IgD-negative memory B cell (primary cell): ENCODE data around the gene APOC3. TPM values are rescaled to one million over a fixed set of nuclear protein-coding genes. Genes with fewer than 3 reads are reported as not detected.

Experiments
- H3K27ac Mint-ChIP-seq, 3 donors: one replicate each; pipeline ENCODE4 v1.8.0; 2020 to 2022; ENCODE audit warnings: mild to moderate bottlenecking in 3 of 3, mixed read lengths in 3 of 3, moderate library complexity in 1 of 3
- H3K27me3 Mint-ChIP-seq: one replicate; pipeline ENCODE4 v1.8.0; 2021; ENCODE audit warnings: mixed read lengths
- H3K36me3 Mint-ChIP-seq: one replicate; pipeline ENCODE4 v1.8.0; 2020; ENCODE audit warnings: mild to moderate bottlenecking, mixed read lengths
- H3K4me1 Mint-ChIP-seq, 3 donors: one replicate each; pipeline ENCODE4 v1.8.0; 2020 to 2022; ENCODE audit warnings: mixed read lengths in 3 of 3, mild to moderate bottlenecking in 1 of 3
- H3K4me3 Mint-ChIP-seq, 4 donors: one replicate each; pipeline ENCODE4 v1.8.0; 2020 to 2022; ENCODE audit warnings: mild to moderate bottlenecking in 4 of 4, mixed read lengths in 4 of 4, moderate library complexity in 3 of 4
- H3K9me3 Mint-ChIP-seq, 3 donors: one replicate each; pipeline ENCODE4 v1.8.0; 2020 to 2021; ENCODE audit warnings: mixed read lengths in 3 of 3, mild to moderate bottlenecking in 1 of 3
- polyA plus RNA-seq: library from polyadenylated mRNA; unstranded; fragments of 300-500 nt; fragmentation: Illumina TruSeq; gene quantifications from one replicate; pipeline ENCODE4 v1.2.3, GENCODE V29; 2021

The APOC3 gene
- polyA plus RNA-seq, 1 donor from 2014 or later: not detected

GRCh38 chr11:116860303-116860702, 30.6 kb downstream of the APOC3 start:
- H3K27ac Mint-ChIP-seq: no peak overlapping the region
- no peaks in the 10 kb centered on the region for H3K27me3 Mint-ChIP-seq
- H3K4me3 Mint-ChIP-seq: no peak overlapping the region
- peaks cover under 1 to 5% (median 2%) of the 10 kb centered on the region in 3 donors for H3K4me1 Mint-ChIP-seq
- H3K36me3 Mint-ChIP-seq: peaks cover 11% of the 10 kb centered on the region
- no peaks in the 10 kb centered on the region for H3K9me3 Mint-ChIP-seq

- Mint-ChIP-seq H3K9me3 (no peaks in the 10 kb centered on the region), H3K4me1 (no peaks in the 10 kb centered on the region), H3K4me3 (no peak overlapping the region), H3K27me3 (no peaks in the 10 kb centered on the region), H3K36me3 (peaks cover 7% of the 10 kb centered on the region), H3K27ac (no peak overlapping the region)
Measured at GRCh38 chr11:116861539-116861938, 31.8 kb downstream of the APOC3 start.

- no peaks in the 10 kb centered on the region for H3K4me1 Mint-ChIP-seq
- peak overlapping the region in 1 of 3 donors; percentile 71 for H3K27ac Mint-ChIP-seq
- H3K4me3 Mint-ChIP-seq: no peak overlapping the region
- H3K27me3 Mint-ChIP-seq: no peaks in the 10 kb centered on the region
- H3K9me3 Mint-ChIP-seq: no peaks in the 10 kb centered on the region
- H3K36me3 Mint-ChIP-seq: peaks cover 4% of the 10 kb centered on the region
Measured at GRCh38 chr11:116862185-116862584, 32.5 kb downstream of the APOC3 start.

- H3K4me1 Mint-ChIP-seq: no peaks in the 10 kb centered on the region
- H3K36me3 Mint-ChIP-seq: peaks cover 3% of the 10 kb centered on the region
- H3K4me3 Mint-ChIP-seq: no peak overlapping the region
- no peaks in the 10 kb centered on the region for H3K9me3 Mint-ChIP-seq
- H3K27ac Mint-ChIP-seq: no peak overlapping the region
- H3K27me3 Mint-ChIP-seq: no peaks in the 10 kb centered on the region
Measured at GRCh38 chr11:116862951-116863350, 33.2 kb downstream of the APOC3 start.

GRCh38 chr11:116864531-116864930, 34.8 kb downstream of the APOC3 start:
- Mint-ChIP-seq H3K36me3 (peaks cover 6% of the 10 kb centered on the region), H3K9me3 (no peaks in the 10 kb centered on the region), H3K27ac (no peak overlapping the region), H3K27me3 (no peaks in the 10 kb centered on the region), H3K4me3 (no peak overlapping the region), H3K4me1 (no peaks in the 10 kb centered on the region)

GRCh38 chr11:116865696-116866095, 36.0 kb downstream of the APOC3 start:
- Mint-ChIP-seq H3K27me3 (no peaks in the 10 kb centered on the region), H3K4me1 (no peaks in the 10 kb centered on the region), H3K4me3 (no peak overlapping the region), H3K36me3 (peaks cover 10% of the 10 kb centered on the region), H3K9me3 (no peaks in the 10 kb centered on the region), H3K27ac (peak overlapping the region in 1 of 3 donors; percentile 31)

GRCh38 chr11:116866804-116867455, 37.2 kb downstream of the APOC3 start:
- H3K4me3 Mint-ChIP-seq: no peak overlapping the region
- peaks cover 10% of the 10 kb centered on the region for H3K36me3 Mint-ChIP-seq
- no peaks in the 10 kb centered on the region for H3K4me1 Mint-ChIP-seq
- peak overlapping the region in 2 of 3 donors; percentile 50 to 61 for H3K27ac Mint-ChIP-seq
- H3K27me3 Mint-ChIP-seq: no peaks in the 10 kb centered on the region
- no peaks in the 10 kb centered on the region for H3K9me3 Mint-ChIP-seq

- Mint-ChIP-seq H3K27ac (peak overlapping the region in 2 of 3 donors; percentile 50 to 61), H3K4me1 (no peaks in the 10 kb centered on the region), H3K27me3 (no peaks in the 10 kb centered on the region), H3K9me3 (no peaks in the 10 kb centered on the region), H3K36me3 (peaks cover 11% of the 10 kb centered on the region), H3K4me3 (no peak overlapping the region)
Measured at GRCh38 chr11:116867619-116868018, 37.9 kb downstream of the APOC3 start.

- H3K4me1 Mint-ChIP-seq: no peaks in the 10 kb centered on the region
- H3K27ac Mint-ChIP-seq: no peak overlapping the region
- no peaks in the 10 kb centered on the region for H3K27me3 Mint-ChIP-seq
- no peaks in the 10 kb centered on the region for H3K9me3 Mint-ChIP-seq
- H3K4me3 Mint-ChIP-seq: no peak overlapping the region
- peaks cover 15% of the 10 kb centered on the region for H3K36me3 Mint-ChIP-seq
Measured at GRCh38 chr11:116868066-116868465, 38.4 kb downstream of the APOC3 start.

- no peak overlapping the region for H3K27ac Mint-ChIP-seq
- H3K4me1 Mint-ChIP-seq: no peaks in the 10 kb centered on the region
- no peaks in the 10 kb centered on the region for H3K27me3 Mint-ChIP-seq
- no peaks in the 10 kb centered on the region for H3K9me3 Mint-ChIP-seq
- H3K36me3 Mint-ChIP-seq: peaks cover 15% of the 10 kb centered on the region
- H3K4me3 Mint-ChIP-seq: no peak overlapping the region
Measured at GRCh38 chr11:116869610-116870009, 39.9 kb downstream of the APOC3 start.

- no peaks in the 10 kb centered on the region for H3K27me3 Mint-ChIP-seq
Measured at GRCh38 chr11:116870054-116870453, 40.3 kb downstream of the APOC3 start.

GRCh38 chr11:116871248-116871647, 41.5 kb downstream of the APOC3 start:
- H3K9me3 Mint-ChIP-seq: no peaks in the 10 kb centered on the region
- H3K4me1 Mint-ChIP-seq: no peaks in the 10 kb centered on the region
- no peak overlapping the region for H3K4me3 Mint-ChIP-seq
- H3K27ac Mint-ChIP-seq: peak overlapping the region in 1 of 3 donors; percentile 1
- no peaks in the 10 kb centered on the region for H3K27me3 Mint-ChIP-seq
- H3K36me3 Mint-ChIP-seq: peaks cover 15% of the 10 kb centered on the region

More at GRCh38 chr11:116870054-116870453, 40.3 kb downstream of the APOC3 start:
- peaks cover 15% of the 10 kb centered on the region for H3K36me3 Mint-ChIP-seq
- H3K9me3 Mint-ChIP-seq: no peaks in the 10 kb centered on the region
- no peak overlapping the region for H3K4me3 Mint-ChIP-seq
- H3K27ac Mint-ChIP-seq: peak overlapping the region in 1 of 3 donors; percentile 65
- no peaks in the 10 kb centered on the region for H3K4me1 Mint-ChIP-seq

- H3K9me3 Mint-ChIP-seq: no peaks in the 10 kb centered on the region
- peaks cover 13% of the 10 kb centered on the region for H3K36me3 Mint-ChIP-seq
- peaks cover 0 to 4% (median 0%) of the 10 kb centered on the region in 3 donors for H3K4me1 Mint-ChIP-seq
- no peak overlapping the region for H3K27ac Mint-ChIP-seq
- H3K27me3 Mint-ChIP-seq: no peaks in the 10 kb centered on the region
- no peak overlapping the region for H3K4me3 Mint-ChIP-seq
Measured at GRCh38 chr11:116873381-116873780, 43.7 kb downstream of the APOC3 start.

GRCh38 chr11:116874251-116874650, 44.5 kb downstream of the APOC3 start:
- no peaks in the 10 kb centered on the region for H3K27me3 Mint-ChIP-seq
- no peak overlapping the region for H3K27ac Mint-ChIP-seq
- no peak overlapping the region for H3K4me3 Mint-ChIP-seq
- peaks cover 0 to 4% (median 0%) of the 10 kb centered on the region in 3 donors for H3K4me1 Mint-ChIP-seq
- H3K9me3 Mint-ChIP-seq: no peaks in the 10 kb centered on the region
- peaks cover 11% of the 10 kb centered on the region for H3K36me3 Mint-ChIP-seq

GRCh38 chr11:116875194-116875593, 45.5 kb downstream of the APOC3 start:
- Mint-ChIP-seq H3K4me1 (peaks cover 3 to 9% (median 7%) of the 10 kb centered on the region in 3 donors), H3K9me3 (no peaks in the 10 kb centered on the region), H3K36me3 (peaks cover 10% of the 10 kb centered on the region), H3K27ac (peak overlapping the region in 1 of 3 donors; percentile 78), H3K4me3 (no peak overlapping the region), H3K27me3 (no peaks in the 10 kb centered on the region)

- Mint-ChIP-seq H3K4me1 (peaks cover 6 to 14% (median 11%) of the 10 kb centered on the region in 3 donors), H3K27ac (no peak overlapping the region), H3K4me3 (no peak overlapping the region), H3K36me3 (peaks cover 5% of the 10 kb centered on the region), H3K9me3 (no peaks in the 10 kb centered on the region), H3K27me3 (no peaks in the 10 kb centered on the region)
Measured at GRCh38 chr11:116876656-116877055, 46.9 kb downstream of the APOC3 start.
